GM12878 (cell line): ENCODE data around the gene TNP2. TPM values are rescaled to one million over a fixed set of nuclear protein-coding genes. Genes with fewer than 3 reads are reported as not detected.

ENCODE experiments used
- ATAC-seq: fragments of 200-7000 bp; cut with Tn5 transposase; 3 replicates; pipeline ENCODE4 v1.9.1; 2020; ENCODE audit warnings: mild to moderate bottlenecking, moderate library complexity
- BruUV-seq: library from RNA; stranded (reverse); fragments of 400-500 nt; replicated peaks from 2 replicates; lab custom pipeline; 2021; lab: Mats Ljungman, UMichigan
- CTCF ChIA-PET: fragments of 300-600 bp; sonication (Branson Sonifier 250); formaldehyde crosslinking; extraction: SDS; loops from one replicate; lab custom pipeline; 2021; ENCODE audit warnings: inconsistent platforms; lab: Yijun Ruan, JAX
- POLR2A ChIA-PET: fragments of 350-600 bp; formaldehyde crosslinking; extraction: SDS; loops from one replicate; lab custom pipeline; 2021; ENCODE audit warnings: inconsistent platforms; lab: Charles Lee
- RAD21 ChIA-PET: fragments of 300-600 bp; sonication (Branson Sonifier 250); formaldehyde crosslinking; loops from one replicate; lab custom pipeline; 2023; ENCODE audit warnings: antibody characterized with exemption; ENCODE audit not compliant: unreplicated experiment; lab: Charles Lee
- SMC1A ChIA-PET: fragments of 300-600 bp; sonication (Branson Sonifier 250); formaldehyde crosslinking; loops from one replicate; lab custom pipeline; 2023; ENCODE audit not compliant: unreplicated experiment, uncharacterized antibody; lab: Charles Lee
- DNase-seq: peaks from one replicate; pipeline ENCODE4 v3.0.0-alpha.2; 2011; ENCODE audit warnings: low read depth, low spot score
- FAIRE-seq: peaks from 3 replicates; lab custom pipeline; 2011; peaks lifted over from hg19 to GRCh38; lab: Jason Lieb, UNC
- H2AFZ ChIP-seq: 2 replicates; pipeline ENCODE4 v1.6.0; 2011; ENCODE audit warnings: low read depth, low read length, control low read depth; ENCODE audit not compliant: control insufficient read depth
- H3K27ac ChIP-seq: 2 replicates; pipeline ENCODE4 v1.5.1; 2011; ENCODE audit warnings: control low read depth; ENCODE audit not compliant: control insufficient read depth, insufficient read depth
- H3K27me3 ChIP-seq, 2 experiments: replicated peaks in 1 of 2; 2 replicates each; pipeline versions ENCODE4 v1.6.0 to v1.6.1; 2011; ENCODE audit warnings: low read length in 1 of 2; ENCODE audit not compliant: control insufficient read depth in 2 of 2, insufficient read depth in 2 of 2
- H3K36me3 ChIP-seq, 2 experiments: 2 replicates each; pipeline ENCODE4 v1.5.1; 2011; ENCODE audit warnings: low read length in 1 of 2; ENCODE audit not compliant: control insufficient read depth in 2 of 2, insufficient read depth in 2 of 2
- H3K4me1 ChIP-seq: 2 replicates; pipeline ENCODE4 v1.6.1; 2011; ENCODE audit warnings: mild to moderate bottlenecking, low read length, moderate library complexity, mixed read lengths; ENCODE audit not compliant: control insufficient read depth, insufficient read depth
- H3K4me2 ChIP-seq: 2 replicates; pipeline ENCODE4 v1.6.0; 2011; ENCODE audit warnings: control low read depth; ENCODE audit not compliant: control insufficient read depth, insufficient read depth
- H3K4me3 ChIP-seq: fragments of 200-600 bp; sonication (generic); 2 replicates; pipeline ENCODE4 v1.5.1; 2016
- H3K79me2 ChIP-seq: 2 replicates; pipeline ENCODE4 v1.6.0; 2011; ENCODE audit warnings: low read length; ENCODE audit not compliant: control insufficient read depth, insufficient read depth
- H3K9ac ChIP-seq: 2 replicates; pipeline ENCODE4 v1.8.0; 2011; ENCODE audit warnings: low read length, control low read depth, mixed read lengths; ENCODE audit not compliant: control insufficient read depth, insufficient read depth
- H3K9me3 ChIP-seq: replicated peaks from 3 replicates; pipeline ENCODE4 v1.5.1; 2011; ENCODE audit warnings: mild to moderate bottlenecking, low read length; ENCODE audit not compliant: control insufficient read depth, insufficient read depth
- H4K20me1 ChIP-seq: 2 replicates; pipeline ENCODE4 v1.6.0; 2011; ENCODE audit not compliant: control insufficient read depth, insufficient read depth
- BMI1 ChIP-seq: fragments of 450-650 bp; IDR thresholded peaks from 2 replicates; pipeline ENCODE4 v1.6.1; 2016; ENCODE audit warnings: mild to moderate bottlenecking, moderate library complexity, borderline replicate concordance
- CHD4 ChIP-seq: fragments of 200-600 bp; sonication (generic); IDR thresholded peaks from 2 replicates; pipeline ENCODE4 v1.6.1; 2016; ENCODE audit warnings: mild to moderate bottlenecking
- FOS ChIP-seq: IDR thresholded peaks from 3 replicates; pipeline ENCODE4 v1.6.1; 2011; ENCODE audit warnings: borderline replicate concordance; ENCODE audit not compliant: insufficient read length; ENCODE audit errors: extremely low read depth
- IRF3 ChIP-seq: fragments of 450-650 bp; IDR thresholded peaks from 2 replicates; pipeline ENCODE4 v1.6.1; 2014; ENCODE audit warnings: mild to moderate bottlenecking
- MYB ChIP-seq: fragments of 150-350 bp; IDR thresholded peaks from 2 replicates; pipeline ENCODE4 v1.6.1; 2014; ENCODE audit warnings: mild to moderate bottlenecking, low read depth, low read length, borderline replicate concordance
- NFYA ChIP-seq: IDR thresholded peaks from 2 replicates; pipeline ENCODE4 v1.6.1; 2011; ENCODE audit warnings: low read depth, mild to moderate bottlenecking, low read length, improper control_type of control experiment, borderline replicate concordance
- POU2F2 ChIP-seq: IDR thresholded peaks from 3 replicates; pipeline ENCODE4 v1.6.1; 2011; ENCODE audit warnings: low read depth, mild to moderate bottlenecking, low read length, borderline replicate concordance
- RELA ChIP-seq: fragments of 450-650 bp; IDR thresholded peaks from 2 replicates; pipeline ENCODE4 v1.8.0; 2014; ENCODE audit warnings: borderline replicate concordance; ENCODE audit not compliant: partially characterized antibody
- SIN3A ChIP-seq: IDR thresholded peaks from 2 replicates; pipeline ENCODE4 v1.6.1; 2012; ENCODE audit warnings: low read depth, low read length, improper control_type of control experiment
- SRF ChIP-seq, 2 experiments: IDR thresholded peaks; 2 replicates each; pipeline ENCODE4 v1.6.1; 2011; ENCODE audit warnings: low read depth in 2 of 2, low read length in 2 of 2, mild to moderate bottlenecking in 1 of 2, moderate library complexity in 1 of 2
- ZBTB33 ChIP-seq: fragments of 450-650 bp; IDR thresholded peaks from 2 replicates; pipeline ENCODE4 v1.6.1; 2017; ENCODE audit warnings: mild to moderate bottlenecking
- ZNF217 ChIP-seq: fragments of 450-650 bp; IDR thresholded peaks from 2 replicates; pipeline ENCODE4 v1.6.1; 2017; ENCODE audit warnings: antibody characterized with exemption, mild to moderate bottlenecking
- WGBS: methylation state at CpG from one replicate; pipeline ENCODE4 v1.1.6; 2016; ENCODE audit warnings: low lambda C conversion rate; ENCODE audit not compliant: insufficient replicate concordance, insufficient coverage; ENCODE audit errors: missing lambda C conversion rate; 5-methylcytosine and 5-hydroxymethylcytosine counted together
- in situ Hi-C: fragments of 300-500 bp; cut with MboI; formaldehyde crosslinking; loops from 9 replicates; pipeline ENCODE4 v1.14.3; 2018; ENCODE audit warnings: mixed read lengths
- intact Hi-C: fragments of 100-400 bp; cut with micrococcal nuclease; formaldehyde crosslinking; loops from one replicate; pipeline ENCODE4 v1.14.2; 2022; ENCODE audit not compliant: unreplicated experiment
- polyA plus RNA-seq, 11 experiments: library from polyadenylated mRNA; depleted of rRNA in 4 of 11; unstranded in 6 of 11; stranded (reverse) in 5 of 11; fragments of >200 nt; fragmentation: Nextera tagmentation in 4 of 11; fragmentation: Illumina TruSeq in 1 of 11; extraction: Ambion mirVana in 4 of 11; extraction: Trizol in 1 of 11; gene quantifications; 1 replicate in 1 of 11; 2 replicates in 10 of 11; pipeline versions ENCODE4 v1.2.1 to v1.2.3, GENCODE V29; 2011 to 2016; ENCODE audit warnings: inconsistent platforms in 2 of 11, missing spikeins in 2 of 11, low read depth in 1 of 11
- total RNA-seq, 4 experiments: library from RNA; depleted of rRNA in 3 of 4; stranded (reverse); fragments of >200 nt in 3 of 4; fragmentation: Illumina TruSeq in 1 of 4; extraction: Trizol in 1 of 4; gene quantifications; 2 replicates each; pipeline versions ENCODE4 v1.2.1 to v1.2.3, GENCODE V29; 2013 to 2021

TNP2 gene
- total and polyA plus RNA-seq, 10 of the 15 experiments (the other 5 are each of a cell fraction or from before 2014, with no cell fraction given), result not detected

GRCh38 chr16:11234884-11235702 lies 34.0 kb downstream of the TNP2 start:
- Histone ChIP-seq H3K79me2 (no peaks in the 10 kb centered on the region), H3K9ac (no peak overlapping the region), H3K4me3 (no peak overlapping the region), H3K4me2 (no peak overlapping the region), H3K9me3 (no peaks in the 10 kb centered on the region), H3K27ac (no peak overlapping the region), H2AFZ (no peak overlapping the region), H3K36me3 (no peaks in the 10 kb centered on the region), H4K20me1 (no peaks in the 10 kb centered on the region), H3K27me3 (no peaks in the 10 kb centered on the region), H3K4me1 (peaks cover 26% of the 10 kb centered on the region)
- FAIRE-seq (no peak), ATAC-seq (no peak), DNase-seq (no peak)
- ChIA-PET CTCF (interaction anchor here (1.0 to 3.2 kb wide), 5 partner anchors 17 to 252 kb away, joined by 3 to 7 read pairs (median 5); partner anchors contain the start of gene SOCS1), POLR2A (interaction anchor here (0.7 to 3.1 kb wide), 10 partner anchors 10 to 112 kb away, joined by 3 to 12 read pairs (median 6); partner anchors contain the start of gene SOCS1), RAD21 (interaction anchor here (0.9 to 3.0 kb wide), 10 partner anchors 10 to 121 kb away, joined by 3 to 14 read pairs (median 4); partner anchors contain the start of gene SOCS1), SMC1A (interaction anchor here (0.5 to 2.4 kb wide), 10 partner anchors 8 to 720 kb away, joined by 3 to 14 read pairs (median 4); partner anchors contain the start of gene SOCS1)
- BruUV-seq, result no TSS peak
- intact Hi-C loops, result no loop called here
- in situ Hi-C loops, result no loop called here
- 91% methylated on average over 13 of the region's 13 CpGs for WGBS
- TF ChIP-seq CHD4 (no peak), RELA (no peak), SRF (IDR thresholded peaks at IDR 0.05; ENCODE audit: low read depth in 2 of 2, low read length in 2 of 2) (no peak), SIN3A (no peak), ZBTB33 (0 out of 2 replicates have a peak, but pooled peaks have one; percentile 5), FOS (no peak), ZNF217 (peak; percentile 17; the same call in 1 of the 2 replicates), POU2F2 (no peak), BMI1 (no peak), NFYA (no peak), MYB (no peak), IRF3 (no peak)
